CD1c-positive myeloid dendritic cell (primary cell): ENCODE data around the gene DEFB131B.
"Not testable (repeated sequence)": the region's sequence is repeated elsewhere in the genome, so short reads cannot be mapped to it uniquely, and the experiment has no call there.

ENCODE experiments used
- DNase-seq: peaks from one replicate; pipeline ENCODE4 v3.0.0-alpha.2; 2016; ENCODE audit errors: extremely low spot score

Gene DEFB131B

GRCh38 chr11:71911321-71911985, 33.2 kb downstream of the DEFB131B start:
- DNase-seq, result not testable (repeated sequence)

- DNase-seq, result not testable (repeated sequence)
Observed at GRCh38 chr11:71911986-71912340, 33.7 kb downstream of the DEFB131B start.

- DNase-seq, result no peak
Observed at GRCh38 chr11:71913756-71914526, 35.7 kb downstream of the DEFB131B start.

- DNase-seq, result no peak
Observed at GRCh38 chr11:71914617-71915189, 36.5 kb downstream of the DEFB131B start.

- DNase-seq, result no peak
Observed at GRCh38 chr11:71917646-71918140, 39.4 kb downstream of the DEFB131B start.

- DNase-seq, result peak; percentile 90
Observed at GRCh38 chr11:71927820-71928736, 49.8 kb downstream of the DEFB131B start, which contains the start of gene XNDC1N. Gene XNDC1N, minus strand, starts transcription at chr11:71928594. Its CDS starts 5,241 bp downstream, at chr11:71923353.

- peak; percentile 98 for DNase-seq
Observed at GRCh38 chr11:71928737-71929443, 50.6 kb downstream of the DEFB131B start, which contains the start of gene RNF121. Gene RNF121, plus strand, starts transcription at chr11:71929046. Its CDS starts 16 bp downstream, at chr11:71929062.

GRCh38 chr11:71929491-71929890, 51.2 kb downstream of the DEFB131B start:
- no peak for DNase-seq

- no peak for DNase-seq
Observed at GRCh38 chr11:71930556-71931244, 52.4 kb downstream of the DEFB131B start.

GRCh38 chr11:71931245-71931602, 53.0 kb downstream of the DEFB131B start:
- DNase-seq, result no peak

- DNase-seq, result no peak
Observed at GRCh38 chr11:71933141-71933933, 55.1 kb downstream of the DEFB131B start.
